ENCODE data around the gene LSS.

The LSS gene

GRCh38 chr21:46139686-46140085 lies 88.9 kb downstream of the LSS start:
- Histone ChIP-seq H3K9ac (no peak overlapping the region), H3K4me1 (no peaks in the 10 kb centered on the region), H3K4me3 (ENCODE audit: low read depth, low read length) (no peak overlapping the region), H3K9me3 (ENCODE audit: control insufficient read depth, low read length) (no peaks in the 10 kb centered on the region), H3K79me2 (no peaks in the 10 kb centered on the region), H3K27ac (no peak overlapping the region), H3K36me3 (ENCODE audit: control insufficient read depth, insufficient read depth, low read length) (no peaks in the 10 kb centered on the region), H3K27me3 (ENCODE audit: control insufficient read depth, insufficient read depth, low read length) (no peaks in the 10 kb centered on the region), H2AFZ (no peak overlapping the region), H3K4me2 (ENCODE audit: low read length) (no peak overlapping the region)
- no peak for TF ChIP-seq CTCF (IDR thresholded peaks at IDR 0.05)

GRCh38 chr21:46138383-46138970 lies 90.1 kb downstream of the LSS start:
- H3K27ac ChIP-seq = no peak overlapping the region
- no peak overlapping the region for H3K9ac ChIP-seq
- no peaks in the 10 kb centered on the region for H3K4me1 ChIP-seq

More at GRCh38 chr21:46138383-46138970, 90.1 kb downstream of the LSS start:
- H3K36me3 ChIP-seq (ENCODE audit: control insufficient read depth, insufficient read depth, low read length) = no peaks in the 10 kb centered on the region
- H3K4me3 ChIP-seq (ENCODE audit: low read depth, low read length) = no peak overlapping the region
- no peak overlapping the region for H2AFZ ChIP-seq
- H3K79me2 ChIP-seq = no peaks in the 10 kb centered on the region
- H3K4me2 ChIP-seq (ENCODE audit: low read length) = no peak overlapping the region
- no peaks in the 10 kb centered on the region for H3K9me3 ChIP-seq (ENCODE audit: control insufficient read depth, low read length)
- TF ChIP-seq CTCF (IDR thresholded peaks at IDR 0.05) = no peak
- H3K27me3 ChIP-seq (ENCODE audit: control insufficient read depth, insufficient read depth, low read length) = no peaks in the 10 kb centered on the region
